ENCODE data around the gene TWF2.

Gene TWF2

GRCh38 chr3:52198643-52199608, 40.0 kb downstream of the TWF2 start:
- Mint-ChIP-seq H3K27ac (peak overlapping the region; percentile 96), H3K9me3 (no peaks in the 10 kb centered on the region), H3K27me3 (no peaks in the 10 kb centered on the region), H3K4me3 (peak overlapping the region; percentile 98), H3K36me3 (ENCODE audit: low read depth) (peaks cover 55% of the 10 kb centered on the region), H3K4me1 (ENCODE audit: low read depth) (peaks cover 66% of the 10 kb centered on the region)
- no peak for DNase-seq

GRCh38 chr3:52197842-52198625, 40.9 kb downstream of the TWF2 start, which contains the start of gene ALAS1:
TSS of gene ALAS1 (plus strand) at chr3:52198160. CDS start at chr3:52199242, 1,082 bp downstream.
- H3K4me1 Mint-ChIP-seq (ENCODE audit: low read depth) = peaks cover 59% of the 10 kb centered on the region
- H3K36me3 Mint-ChIP-seq (ENCODE audit: low read depth) = peaks cover 46% of the 10 kb centered on the region
- peak within 1 kb of the TSS; percentile 96 for H3K27ac Mint-ChIP-seq
- H3K27me3 Mint-ChIP-seq = no peaks in the 10 kb centered on the region
- DNase-seq = peak; percentile 97
- H3K9me3 Mint-ChIP-seq = no peaks in the 10 kb centered on the region
- H3K4me3 Mint-ChIP-seq = peak within 1 kb of the TSS; percentile 98

- Mint-ChIP-seq H3K36me3 (ENCODE audit: low read depth) (peaks cover 41% of the 10 kb centered on the region), H3K4me3 (peak overlapping the region; percentile 98), H3K27me3 (no peaks in the 10 kb centered on the region), H3K27ac (peak overlapping the region; percentile 88), H3K9me3 (no peaks in the 10 kb centered on the region), H3K4me1 (ENCODE audit: low read depth) (peaks cover 53% of the 10 kb centered on the region)
- DNase-seq = no peak
Observed at GRCh38 chr3:52197499-52197841, 41.5 kb downstream of the TWF2 start.

GRCh38 chr3:52196977-52197376, 42.0 kb downstream of the TWF2 start:
- H3K27me3 Mint-ChIP-seq = no peaks in the 10 kb centered on the region
- peak overlapping the region; percentile 88 for H3K27ac Mint-ChIP-seq
- no peak overlapping the region for H3K4me3 Mint-ChIP-seq
- H3K36me3 Mint-ChIP-seq (ENCODE audit: low read depth) = peaks cover 36% of the 10 kb centered on the region
- DNase-seq = peak; percentile 39
- peaks cover 48% of the 10 kb centered on the region for H3K4me1 Mint-ChIP-seq (ENCODE audit: low read depth)
- H3K9me3 Mint-ChIP-seq = no peaks in the 10 kb centered on the region

- Mint-ChIP-seq H3K4me1 (ENCODE audit: low read depth) (peaks cover 37% of the 10 kb centered on the region), H3K9me3 (no peaks in the 10 kb centered on the region), H3K4me3 (no peak overlapping the region), H3K27me3 (no peaks in the 10 kb centered on the region), H3K27ac (no peak overlapping the region), H3K36me3 (ENCODE audit: low read depth) (peaks cover 25% of the 10 kb centered on the region)
- DNase-seq = no peak
Observed at GRCh38 chr3:52195823-52196331, 43.1 kb downstream of the TWF2 start.

- Mint-ChIP-seq H3K36me3 (ENCODE audit: low read depth) (peaks cover 21% of the 10 kb centered on the region), H3K9me3 (no peaks in the 10 kb centered on the region), H3K4me1 (ENCODE audit: low read depth) (peaks cover 34% of the 10 kb centered on the region), H3K4me3 (no peak overlapping the region), H3K27me3 (no peaks in the 10 kb centered on the region), H3K27ac (no peak overlapping the region)
- no peak for DNase-seq
Observed at GRCh38 chr3:52195291-52195597, 43.7 kb downstream of the TWF2 start.

GRCh38 chr3:52194485-52195290, 44.3 kb downstream of the TWF2 start:
- no peaks in the 10 kb centered on the region for H3K27me3 Mint-ChIP-seq
- DNase-seq = no peak

GRCh38 chr3:52193065-52193464, 45.9 kb downstream of the TWF2 start:
- H3K9me3 Mint-ChIP-seq = no peaks in the 10 kb centered on the region
- no peak overlapping the region for H3K4me3 Mint-ChIP-seq
- H3K4me1 Mint-ChIP-seq (ENCODE audit: low read depth) = peaks cover 20% of the 10 kb centered on the region
- H3K27me3 Mint-ChIP-seq = no peaks in the 10 kb centered on the region
- DNase-seq = no peak
- H3K36me3 Mint-ChIP-seq (ENCODE audit: low read depth) = no peaks in the 10 kb centered on the region
- no peak overlapping the region for H3K27ac Mint-ChIP-seq

More at GRCh38 chr3:52194485-52195290, 44.3 kb downstream of the TWF2 start:
- Mint-ChIP-seq H3K4me3 (no peak overlapping the region), H3K27ac (no peak overlapping the region), H3K36me3 (ENCODE audit: low read depth) (peaks cover 15% of the 10 kb centered on the region), H3K9me3 (no peaks in the 10 kb centered on the region), H3K4me1 (ENCODE audit: low read depth) (peaks cover 32% of the 10 kb centered on the region)

GRCh38 chr3:52191663-52192062, 47.3 kb downstream of the TWF2 start:
- peaks cover 8% of the 10 kb centered on the region for H3K4me1 Mint-ChIP-seq (ENCODE audit: low read depth)
- no peaks in the 10 kb centered on the region for H3K36me3 Mint-ChIP-seq (ENCODE audit: low read depth)
- no peak overlapping the region for H3K27ac Mint-ChIP-seq
- H3K4me3 Mint-ChIP-seq = no peak overlapping the region
- no peaks in the 10 kb centered on the region for H3K9me3 Mint-ChIP-seq
- DNase-seq = no peak
- H3K27me3 Mint-ChIP-seq = no peaks in the 10 kb centered on the region

GRCh38 chr3:52190294-52191074, 48.5 kb downstream of the TWF2 start:
- no peaks in the 10 kb centered on the region for H3K36me3 Mint-ChIP-seq (ENCODE audit: low read depth)
- H3K4me3 Mint-ChIP-seq = no peak overlapping the region
- H3K9me3 Mint-ChIP-seq = no peaks in the 10 kb centered on the region
- no peaks in the 10 kb centered on the region for H3K27me3 Mint-ChIP-seq
- H3K27ac Mint-ChIP-seq = no peak overlapping the region
- no peaks in the 10 kb centered on the region for H3K4me1 Mint-ChIP-seq (ENCODE audit: low read depth)
- DNase-seq = no peak

- no peak for DNase-seq
- H3K9me3 Mint-ChIP-seq = no peaks in the 10 kb centered on the region
- H3K27ac Mint-ChIP-seq = no peak overlapping the region
- no peak overlapping the region for H3K4me3 Mint-ChIP-seq
- no peaks in the 10 kb centered on the region for H3K36me3 Mint-ChIP-seq (ENCODE audit: low read depth)
- H3K27me3 Mint-ChIP-seq = no peaks in the 10 kb centered on the region
- no peaks in the 10 kb centered on the region for H3K4me1 Mint-ChIP-seq (ENCODE audit: low read depth)
Observed at GRCh38 chr3:52188556-52188955, 50.4 kb downstream of the TWF2 start.

- no peak for DNase-seq
- Mint-ChIP-seq H3K36me3 (ENCODE audit: low read depth) (no peaks in the 10 kb centered on the region), H3K9me3 (no peaks in the 10 kb centered on the region), H3K4me3 (no peak overlapping the region), H3K27ac (no peak overlapping the region), H3K27me3 (no peaks in the 10 kb centered on the region), H3K4me1 (ENCODE audit: low read depth) (peaks cover 3% of the 10 kb centered on the region)
Observed at GRCh38 chr3:52186729-52187128, 52.2 kb downstream of the TWF2 start.

- no peaks in the 10 kb centered on the region for H3K36me3 Mint-ChIP-seq (ENCODE audit: low read depth)
- H3K9me3 Mint-ChIP-seq = no peaks in the 10 kb centered on the region
- H3K27ac Mint-ChIP-seq = no peak overlapping the region
- no peak for DNase-seq
- no peak overlapping the region for H3K4me3 Mint-ChIP-seq
- no peaks in the 10 kb centered on the region for H3K27me3 Mint-ChIP-seq
- peaks cover 3% of the 10 kb centered on the region for H3K4me1 Mint-ChIP-seq (ENCODE audit: low read depth)
Observed at GRCh38 chr3:52185837-52186236, 53.1 kb downstream of the TWF2 start.

All from activated T-cell treated with anti-CD3 and anti-CD28 coated beads, Interleukin-2, amount 50 U/mL, for 24 hours (primary cell).